Measurements from ENCODE around the gene ANGPTL8.

ANGPTL8 gene

DNA sequence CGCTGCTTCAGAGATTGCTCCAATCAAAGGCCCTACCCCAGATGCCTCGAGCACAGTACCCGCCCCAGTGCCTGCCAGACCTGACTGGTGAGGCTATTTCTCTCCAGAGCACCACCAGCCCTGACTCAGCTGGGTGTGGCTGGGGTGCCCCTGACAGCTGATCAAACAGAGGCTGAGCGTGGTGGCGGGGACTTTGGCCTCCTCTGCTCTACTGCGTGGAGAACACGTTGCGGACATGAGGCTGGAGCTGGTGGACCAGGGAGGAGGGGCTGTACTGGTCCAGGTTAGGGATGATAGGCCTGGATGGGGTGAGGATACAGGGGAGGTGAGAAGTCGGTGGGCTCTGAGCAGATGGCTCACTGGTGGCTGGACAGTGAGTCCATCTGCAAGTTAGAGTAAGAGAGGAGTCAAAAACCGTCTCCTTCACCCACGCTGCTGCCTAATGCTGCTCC, 26.4 kb downstream of the ANGPTL8 start:
- Histone ChIP-seq H3K36me3 (ENCODE audit: control insufficient read depth, low read depth, low read length) (no peaks in the 10 kb centered on the region), H3K9me3 (ENCODE audit: control insufficient read depth, low read depth, low read length) (no peaks in the 10 kb centered on the region), H3K27ac (ENCODE audit: low read length) (no peak overlapping the region), H3K4me3 (ENCODE audit: low read length) (no peak overlapping the region), H3K27me3 (ENCODE audit: control insufficient read depth, insufficient read depth, low read length) (no peaks in the 10 kb centered on the region), H3K9ac (ENCODE audit: low read length) (no peak overlapping the region), H3K4me1 (ENCODE audit: control insufficient read depth, low read depth, low read length) (no peaks in the 10 kb centered on the region)

DNA sequence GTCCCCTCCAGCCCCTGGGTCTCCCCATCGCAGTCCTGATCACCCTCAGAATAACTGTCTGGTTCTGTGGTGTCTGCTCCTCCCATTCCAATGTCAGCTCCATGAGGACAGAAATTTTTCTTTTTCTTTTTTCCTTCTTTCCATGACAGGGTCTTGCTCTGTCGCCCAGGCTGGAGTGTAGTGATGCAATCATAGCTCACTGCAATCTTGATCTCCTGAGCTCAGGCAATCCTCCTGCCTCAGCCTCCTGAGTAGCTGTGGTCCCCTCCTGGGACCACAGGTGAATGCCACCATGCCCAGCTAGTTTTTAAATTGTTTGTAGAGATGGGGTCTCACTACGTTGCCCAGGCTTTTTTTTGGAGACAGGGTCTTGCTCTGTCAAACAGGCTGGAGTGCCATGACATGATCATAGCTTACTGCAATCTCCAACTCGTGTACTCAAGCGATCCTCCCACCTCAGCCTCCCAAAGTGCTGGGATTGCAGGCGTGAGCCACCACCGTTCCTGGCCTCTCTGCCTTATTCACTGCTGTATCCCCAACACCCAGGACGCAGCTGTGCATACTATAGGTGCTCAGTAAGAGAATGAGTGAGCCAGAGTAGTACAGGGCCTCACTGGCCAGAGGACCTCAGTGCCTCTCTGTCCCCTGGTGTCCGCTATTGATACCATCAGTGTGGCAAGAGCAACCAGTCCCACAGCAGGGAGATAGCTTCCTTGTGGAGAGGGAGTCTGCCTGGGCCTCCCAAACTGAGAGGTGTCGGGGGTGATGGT, 28.1 kb downstream of the ANGPTL8 start:
- Histone ChIP-seq H3K4me1 (ENCODE audit: control insufficient read depth, low read depth, low read length) (no peaks in the 10 kb centered on the region), H3K36me3 (ENCODE audit: control insufficient read depth, low read depth, low read length) (no peaks in the 10 kb centered on the region), H3K27me3 (ENCODE audit: control insufficient read depth, insufficient read depth, low read length) (no peaks in the 10 kb centered on the region), H3K4me3 (ENCODE audit: low read length) (no peak overlapping the region), H3K9ac (ENCODE audit: low read length) (no peak overlapping the region), H3K27ac (ENCODE audit: low read length) (no peak overlapping the region), H3K9me3 (ENCODE audit: control insufficient read depth, low read depth, low read length) (no peaks in the 10 kb centered on the region)

DNA sequence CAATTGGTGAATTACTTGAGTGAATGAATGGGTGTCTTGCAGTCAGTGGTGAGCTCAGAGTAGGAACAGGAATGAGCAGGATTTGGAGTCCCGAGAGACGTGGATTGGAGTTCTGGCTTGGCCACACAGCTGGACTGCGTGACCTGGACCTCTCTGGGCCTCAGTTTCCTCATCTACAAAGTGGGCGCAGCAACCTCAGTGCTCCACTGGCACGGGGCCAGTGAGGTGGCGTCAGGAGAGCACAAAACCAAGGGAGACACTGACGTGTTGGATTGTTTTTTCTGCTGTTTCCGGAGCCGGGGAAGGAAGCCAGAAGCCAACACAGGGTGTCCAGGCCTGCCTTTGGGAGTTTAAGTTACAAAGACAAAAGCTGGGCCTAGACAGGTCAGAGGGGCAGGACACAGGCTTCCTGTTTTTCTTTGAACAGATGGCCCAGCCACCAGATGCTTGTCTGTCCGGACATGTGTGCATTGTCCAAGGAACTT, 29.4 kb downstream of the ANGPTL8 start:
- Histone ChIP-seq H3K4me3 (ENCODE audit: low read length) (no peak overlapping the region), H3K27ac (ENCODE audit: low read length) (no peak overlapping the region), H3K9ac (ENCODE audit: low read length) (no peak overlapping the region), H3K9me3 (ENCODE audit: control insufficient read depth, low read depth, low read length) (no peaks in the 10 kb centered on the region), H3K27me3 (ENCODE audit: control insufficient read depth, insufficient read depth, low read length) (no peaks in the 10 kb centered on the region), H3K4me1 (ENCODE audit: control insufficient read depth, low read depth, low read length) (no peaks in the 10 kb centered on the region), H3K36me3 (ENCODE audit: control insufficient read depth, low read depth, low read length) (no peaks in the 10 kb centered on the region)

DNA sequence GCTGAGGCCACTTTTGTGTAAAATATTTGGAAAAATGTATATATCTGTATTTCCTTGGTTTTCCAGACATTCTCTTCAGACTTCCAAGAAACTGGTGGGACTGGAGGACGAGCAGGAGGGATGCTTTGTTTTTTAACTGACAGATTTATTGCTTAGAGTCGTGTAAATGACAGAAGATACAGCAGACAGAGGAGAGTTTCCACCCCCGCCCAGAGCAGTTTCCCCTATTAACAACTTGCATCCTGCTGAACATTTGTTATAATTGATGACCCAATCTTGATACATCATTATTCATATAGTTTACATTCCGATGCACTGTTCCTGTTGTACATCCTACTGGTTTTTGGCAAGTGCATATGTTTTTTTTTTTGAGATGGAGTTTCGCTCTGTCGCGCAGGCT, 30.0 kb downstream of the ANGPTL8 start:
- H3K27me3 ChIP-seq (ENCODE audit: control insufficient read depth, insufficient read depth, low read length): no peaks in the 10 kb centered on the region
- no peaks in the 10 kb centered on the region for H3K9me3 ChIP-seq (ENCODE audit: control insufficient read depth, low read depth, low read length)
- no peaks in the 10 kb centered on the region for H3K36me3 ChIP-seq (ENCODE audit: control insufficient read depth, low read depth, low read length)
- H3K4me3 ChIP-seq (ENCODE audit: low read length): no peak overlapping the region
- no peak overlapping the region for H3K27ac ChIP-seq (ENCODE audit: low read length)
- H3K9ac ChIP-seq (ENCODE audit: low read length): no peak overlapping the region
- H3K4me1 ChIP-seq (ENCODE audit: control insufficient read depth, low read depth, low read length): no peaks in the 10 kb centered on the region

DNA sequence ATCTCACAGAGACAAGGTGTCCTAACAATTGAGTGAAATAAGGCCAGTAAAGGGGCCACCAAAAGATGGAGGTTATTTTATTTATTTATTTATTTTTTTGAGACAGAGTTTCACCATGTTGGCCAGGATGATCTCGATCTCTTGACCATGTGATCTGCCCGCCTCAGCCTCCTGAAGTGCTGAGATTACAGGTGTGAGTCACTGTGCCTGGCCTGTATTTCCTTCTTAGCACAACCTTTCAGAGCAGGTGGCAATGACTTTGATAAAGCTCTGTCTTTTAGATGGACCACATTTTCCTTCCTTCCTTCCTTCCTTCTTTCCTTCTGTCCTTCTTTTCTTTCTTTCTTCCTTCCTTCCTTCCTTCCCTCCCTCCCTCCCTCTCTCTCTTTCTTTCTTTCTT, 33.9 kb downstream of the ANGPTL8 start:
- Histone ChIP-seq H3K9me3 (ENCODE audit: control insufficient read depth, low read depth, low read length) (no peaks in the 10 kb centered on the region), H3K27me3 (ENCODE audit: control insufficient read depth, insufficient read depth, low read length) (no peaks in the 10 kb centered on the region), H3K36me3 (ENCODE audit: control insufficient read depth, low read depth, low read length) (no peaks in the 10 kb centered on the region), H3K4me3 (ENCODE audit: low read length) (no peak overlapping the region), H3K9ac (ENCODE audit: low read length) (no peak overlapping the region), H3K4me1 (ENCODE audit: control insufficient read depth, low read depth, low read length) (peaks cover 5% of the 10 kb centered on the region), H3K27ac (ENCODE audit: low read length) (no peak overlapping the region)

DNA sequence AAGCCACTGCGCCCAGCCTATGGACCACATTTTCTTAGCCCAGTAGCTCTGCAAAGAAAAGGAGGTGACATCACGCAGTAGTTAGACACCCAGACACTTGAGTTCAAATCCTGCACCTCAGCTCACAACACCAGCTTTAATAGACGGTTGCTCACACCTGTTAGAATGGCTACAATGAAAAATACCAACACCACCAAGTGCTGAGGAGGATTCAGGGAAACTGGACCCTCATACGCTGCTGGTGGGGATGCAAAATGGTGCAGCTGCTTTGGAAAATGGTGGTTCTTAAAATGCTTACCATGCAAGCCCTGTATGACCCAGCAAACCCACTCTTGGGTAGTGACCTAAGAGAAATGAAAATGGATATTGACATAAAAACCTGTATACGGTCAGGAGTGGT, 34.6 kb downstream of the ANGPTL8 start:
- Histone ChIP-seq H3K27ac (ENCODE audit: low read length) (no peak overlapping the region), H3K9ac (ENCODE audit: low read length) (no peak overlapping the region), H3K4me1 (ENCODE audit: control insufficient read depth, low read depth, low read length) (peaks cover 5% of the 10 kb centered on the region), H3K27me3 (ENCODE audit: control insufficient read depth, insufficient read depth, low read length) (no peaks in the 10 kb centered on the region), H3K36me3 (ENCODE audit: control insufficient read depth, low read depth, low read length) (no peaks in the 10 kb centered on the region), H3K9me3 (ENCODE audit: control insufficient read depth, low read depth, low read length) (no peaks in the 10 kb centered on the region), H3K4me3 (ENCODE audit: low read length) (no peak overlapping the region)

DNA sequence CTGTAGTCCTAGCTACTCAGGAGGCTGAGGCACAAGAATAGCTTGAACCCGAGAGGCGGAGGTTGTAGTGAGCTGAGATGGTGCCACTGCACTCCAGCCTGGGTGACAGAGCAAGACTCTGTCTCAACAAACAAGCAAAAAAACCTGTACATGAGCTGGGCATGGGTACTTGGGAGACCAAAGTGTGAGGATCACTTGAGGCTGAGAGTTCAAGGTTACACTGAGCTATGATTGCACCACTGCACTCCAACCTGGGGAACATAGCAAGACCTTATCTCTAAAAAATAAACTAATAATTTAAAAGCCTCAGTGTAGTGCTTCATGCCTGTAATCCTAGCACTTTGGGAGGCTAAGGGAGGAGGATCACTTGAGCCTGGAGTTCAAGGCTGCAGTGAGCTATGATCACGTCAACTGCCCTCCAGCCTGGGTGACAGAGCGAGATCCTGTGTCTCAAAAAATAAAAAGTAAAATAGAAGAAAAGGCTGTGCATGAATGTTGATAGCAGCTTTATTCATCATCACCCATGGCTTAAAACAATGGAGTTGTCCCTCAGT, 35.2 kb downstream of the ANGPTL8 start:
- Histone ChIP-seq H3K27ac (ENCODE audit: low read length) (no peak overlapping the region), H3K4me3 (ENCODE audit: low read length) (no peak overlapping the region), H3K9ac (ENCODE audit: low read length) (no peak overlapping the region), H3K27me3 (ENCODE audit: control insufficient read depth, insufficient read depth, low read length) (no peaks in the 10 kb centered on the region), H3K9me3 (ENCODE audit: control insufficient read depth, low read depth, low read length) (no peaks in the 10 kb centered on the region), H3K36me3 (ENCODE audit: control insufficient read depth, low read depth, low read length) (no peaks in the 10 kb centered on the region), H3K4me1 (ENCODE audit: control insufficient read depth, low read depth, low read length) (peaks cover 5% of the 10 kb centered on the region)

DNA sequence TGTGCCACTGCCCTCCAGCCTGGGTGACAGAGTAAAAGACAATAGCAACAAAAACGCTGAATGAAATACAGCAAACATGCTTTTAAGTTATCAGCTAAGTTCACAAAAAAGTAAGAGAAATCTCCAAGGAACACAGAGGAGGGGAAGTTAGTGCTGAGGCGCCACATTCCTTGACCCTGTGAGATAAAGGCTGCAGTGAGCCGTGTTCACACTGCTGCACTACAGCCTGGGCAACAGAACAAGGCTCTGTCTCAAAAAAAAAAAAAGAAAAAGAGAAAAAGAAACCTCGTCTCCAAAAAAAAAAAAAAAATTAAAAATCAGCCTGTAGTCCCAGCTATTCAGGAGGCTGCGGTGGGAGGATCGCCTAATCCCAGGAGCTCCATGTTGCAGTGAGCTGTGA, 39.3 kb downstream of the ANGPTL8 start:
- no peak overlapping the region for H3K4me3 ChIP-seq (ENCODE audit: low read length)
- no peaks in the 10 kb centered on the region for H3K27me3 ChIP-seq (ENCODE audit: control insufficient read depth, insufficient read depth, low read length)

DNA sequence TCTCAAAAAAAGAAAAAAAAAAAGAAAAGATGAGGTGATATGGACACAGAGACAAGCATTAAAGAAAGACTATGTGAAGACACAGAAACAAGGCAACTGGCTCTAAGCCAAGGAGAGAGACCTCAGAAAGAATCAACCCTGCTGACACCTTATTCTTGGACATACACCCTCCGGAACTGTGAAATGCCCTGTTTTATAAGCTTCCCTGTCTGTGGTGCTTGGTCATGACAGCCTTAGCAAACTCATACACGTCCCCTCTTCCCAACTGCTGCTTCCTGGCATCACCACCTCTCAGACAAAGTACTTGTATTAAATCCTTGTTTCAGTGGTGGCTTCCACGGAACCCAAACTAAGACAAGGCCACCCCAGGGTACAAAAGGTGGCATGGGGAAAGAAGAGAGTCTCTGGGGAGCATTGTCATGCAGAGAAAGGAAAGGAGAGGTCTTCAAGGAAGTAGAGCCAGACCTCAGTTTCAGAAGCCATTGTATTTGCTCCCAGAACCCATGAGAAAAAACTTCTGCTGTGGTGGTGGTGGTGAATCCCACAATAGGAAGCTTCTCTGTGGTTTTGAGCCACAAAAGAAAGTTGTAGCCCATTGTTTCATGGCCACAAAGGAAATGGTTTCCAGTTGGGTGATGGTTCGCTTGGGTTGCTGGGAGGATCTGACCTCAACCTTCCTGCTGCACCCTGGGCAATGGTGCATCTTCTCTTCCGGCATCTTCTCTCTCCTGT, 40.3 kb downstream of the ANGPTL8 start:
- Histone ChIP-seq H3K36me3 (ENCODE audit: control insufficient read depth, low read depth, low read length) (no peaks in the 10 kb centered on the region), H3K4me1 (ENCODE audit: control insufficient read depth, low read depth, low read length) (peaks cover 5% of the 10 kb centered on the region), H3K9me3 (ENCODE audit: control insufficient read depth, low read depth, low read length) (no peaks in the 10 kb centered on the region), H3K27me3 (ENCODE audit: control insufficient read depth, insufficient read depth, low read length) (no peaks in the 10 kb centered on the region), H3K27ac (ENCODE audit: low read length) (no peak overlapping the region), H3K9ac (ENCODE audit: low read length) (no peak overlapping the region), H3K4me3 (ENCODE audit: low read length) (no peak overlapping the region)

More for the DNA sequence above, 39.3 kb downstream of the ANGPTL8 start:
- peaks cover 5% of the 10 kb centered on the region for H3K4me1 ChIP-seq (ENCODE audit: control insufficient read depth, low read depth, low read length)
- H3K36me3 ChIP-seq (ENCODE audit: control insufficient read depth, low read depth, low read length): no peaks in the 10 kb centered on the region
- no peaks in the 10 kb centered on the region for H3K9me3 ChIP-seq (ENCODE audit: control insufficient read depth, low read depth, low read length)
- H3K27ac ChIP-seq (ENCODE audit: low read length): no peak overlapping the region
- H3K9ac ChIP-seq (ENCODE audit: low read length): no peak overlapping the region

DNA sequence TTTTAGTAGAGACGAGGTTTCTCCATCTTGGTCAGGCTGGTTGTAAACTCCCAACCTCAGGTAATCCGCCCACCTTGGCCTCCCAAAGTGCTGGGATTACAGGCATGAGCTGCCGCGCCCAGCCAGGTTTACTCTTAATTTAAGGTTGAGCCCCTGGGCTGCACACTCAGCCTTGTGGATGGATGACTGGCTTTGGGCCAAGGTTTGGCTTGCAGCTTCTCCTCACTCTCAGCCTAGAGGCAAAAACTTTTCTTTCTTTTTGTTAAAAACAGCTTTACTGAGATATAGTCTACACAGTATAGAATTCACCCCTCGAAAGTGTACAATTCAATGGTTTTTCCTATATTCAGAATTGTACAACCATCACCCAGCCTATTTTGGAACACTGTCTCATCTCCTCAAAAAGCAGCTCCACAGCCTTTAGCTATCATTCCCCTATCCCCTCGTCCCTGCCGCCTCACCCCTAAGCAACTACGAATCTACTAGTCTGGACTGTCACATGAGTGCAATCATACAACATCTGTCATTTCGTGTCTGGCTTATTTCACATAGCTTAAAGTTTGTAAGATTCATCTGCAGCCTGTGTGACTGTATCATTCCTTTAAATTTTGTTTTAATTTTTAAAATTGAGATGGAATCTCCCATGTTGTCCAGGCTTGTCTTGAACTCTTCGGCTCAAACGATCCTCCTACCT, 42.1 kb downstream of the ANGPTL8 start:
- Histone ChIP-seq H3K9ac (ENCODE audit: low read length) (no peak overlapping the region), H3K27me3 (ENCODE audit: control insufficient read depth, insufficient read depth, low read length) (no peaks in the 10 kb centered on the region), H3K27ac (ENCODE audit: low read length) (no peak overlapping the region), H3K9me3 (ENCODE audit: control insufficient read depth, low read depth, low read length) (no peaks in the 10 kb centered on the region), H3K4me1 (ENCODE audit: control insufficient read depth, low read depth, low read length) (no peaks in the 10 kb centered on the region), H3K4me3 (ENCODE audit: low read length) (no peak overlapping the region), H3K36me3 (ENCODE audit: control insufficient read depth, low read depth, low read length) (no peaks in the 10 kb centered on the region)

DNA sequence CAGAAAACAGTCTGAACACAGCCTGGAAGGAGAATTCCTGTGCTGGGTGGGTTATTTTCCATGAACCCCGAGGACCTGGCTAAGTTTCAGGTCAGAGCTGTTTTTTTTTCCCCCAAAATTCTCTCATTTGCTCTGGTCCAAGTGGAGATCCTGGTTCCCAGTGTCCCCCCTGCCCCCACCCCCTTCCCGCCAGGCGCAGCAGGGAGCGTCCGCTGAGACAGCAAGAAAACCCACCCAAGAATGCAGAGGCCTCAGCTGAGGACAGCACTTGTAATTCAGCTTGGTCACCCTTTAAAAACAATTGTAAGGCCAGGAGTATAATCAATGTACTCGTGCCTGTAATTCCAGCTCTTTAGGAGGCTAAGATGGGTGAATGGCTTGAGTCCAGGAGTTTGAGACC, 45.1 kb downstream of the ANGPTL8 start:
- Histone ChIP-seq H3K9me3 (ENCODE audit: control insufficient read depth, low read depth, low read length) (no peaks in the 10 kb centered on the region), H3K36me3 (ENCODE audit: control insufficient read depth, low read depth, low read length) (no peaks in the 10 kb centered on the region), H3K27ac (ENCODE audit: low read length) (no peak overlapping the region), H3K4me3 (ENCODE audit: low read length) (no peak overlapping the region), H3K27me3 (ENCODE audit: control insufficient read depth, insufficient read depth, low read length) (no peaks in the 10 kb centered on the region), H3K4me1 (ENCODE audit: control insufficient read depth, low read depth, low read length) (no peaks in the 10 kb centered on the region), H3K9ac (ENCODE audit: low read length) (no peak overlapping the region)
